SU-DHL-6 (cell line): ENCODE data around the gene MLN.

Source experiments
- CTCF ChIP-seq: fragments of 200-600 bp; sonication (generic); IDR thresholded peaks from one replicate; pipeline ENCODE4 v1.5.1; 2017; ENCODE audit warnings: antibody characterized with exemption, mild to moderate bottlenecking, low read length, moderate library complexity; ENCODE audit not compliant: insufficient read depth, poor library complexity, severe bottlenecking
- EZH2phosphoT487 ChIP-seq: fragments of 200-600 bp; sonication (generic), shearing (Covaris generic); conservative IDR thresholded peaks from 2 replicates; pipeline ENCODE4 v1.6.1; 2018; ENCODE audit warnings: mild to moderate bottlenecking, antibody characterized with exemption, low read length, moderate library complexity, mixed read lengths

GRCh38 chr6:33790910-33791309, 12.9 kb downstream of the MLN start:
- TF ChIP-seq CTCF (no peak), EZH2phosphoT487 (no peak)
